BJ (cell line): ENCODE data around the gene JAKMIP1. TPM values are rescaled to one million over a fixed set of nuclear protein-coding genes. Genes with fewer than 3 reads are reported as not detected.

ENCODE experiments used
- CTCF ChIA-PET: fragments of 350-600 bp; formaldehyde crosslinking; extraction: SDS; loops from one replicate; lab custom pipeline; 2021; ENCODE audit warnings: antibody characterized with exemption, inconsistent platforms; lab: Yijun Ruan, JAX
- POLR2A ChIA-PET: fragments of 300-600 bp; sonication (Branson Sonifier 250); formaldehyde crosslinking; extraction: SDS; loops from one replicate; lab custom pipeline; 2021; ENCODE audit warnings: antibody characterized with exemption; lab: Charles Lee
- DNase-seq: peaks from one replicate; pipeline ENCODE4 v3.0.0-alpha.2; 2011; ENCODE audit warnings: low read depth
- H3K27me3 ChIP-seq: 2 replicates; pipeline ENCODE4 v1.6.0; 2011; ENCODE audit warnings: low read length; ENCODE audit not compliant: control insufficient read depth, insufficient read depth
- H3K36me3 ChIP-seq: 2 replicates; pipeline ENCODE4 v1.5.1; 2011; ENCODE audit warnings: low read length; ENCODE audit not compliant: control insufficient read depth, insufficient read depth
- H3K4me3 ChIP-seq: 2 replicates; pipeline ENCODE4 v1.5.1; 2011; ENCODE audit warnings: low read depth, mild to moderate bottlenecking, control low read depth, low read length
- CTCF ChIP-seq: IDR thresholded peaks from 2 replicates; pipeline ENCODE4 v1.5.1; 2011; ENCODE audit warnings: low read depth, mild to moderate bottlenecking, control low read depth, inconsistent platforms, low read length, moderate library complexity; ENCODE audit not compliant: insufficient read depth
- polyA plus RNA-seq: library from polyadenylated mRNA; depleted of rRNA; stranded (reverse); fragments of >200 nt; gene quantifications from 2 replicates; pipeline ENCODE4 v1.2.3, GENCODE V29; 2011

The JAKMIP1 gene
- polyA plus RNA-seq, 1 experiment: not detected

- H3K4me3 ChIP-seq: no peak overlapping the region
- H3K27me3 ChIP-seq: peaks cover 2% of the 10 kb centered on the region
- H3K36me3 ChIP-seq: no peaks in the 10 kb centered on the region
- TF ChIP-seq CTCF: no peak
- DNase-seq: no peak
- CTCF ChIA-PET: interaction anchor here (0.7 kb wide), 1 partner anchor 95 kb away, joined by 3 read pairs; no protein-coding TSS in a partner anchor
- POLR2A ChIA-PET: no interaction called here
Measured at GRCh38 chr4:6232836-6233785, 32.8 kb upstream of the JAKMIP1 start.

GRCh38 chr4:6231663-6232165 is 31.4 kb upstream of the JAKMIP1 start:
- POLR2A ChIA-PET: no interaction called here
- TF ChIP-seq CTCF: no peak
- H3K27me3 ChIP-seq: peaks cover 2% of the 10 kb centered on the region
- DNase-seq: no peak
- no peaks in the 10 kb centered on the region for H3K36me3 ChIP-seq
- H3K4me3 ChIP-seq: no peak overlapping the region
- CTCF ChIA-PET: no interaction called here

GRCh38 chr4:6230827-6231662 is 30.7 kb upstream of the JAKMIP1 start:
- ChIA-PET CTCF (no interaction called here), POLR2A (no interaction called here)

GRCh38 chr4:6230502-6230785 is 30.1 kb upstream of the JAKMIP1 start:
- no peak for TF ChIP-seq CTCF
- ChIA-PET POLR2A (no interaction called here), CTCF (no interaction called here)
- Histone ChIP-seq H3K27me3 (no peaks in the 10 kb centered on the region), H3K4me3 (no peak overlapping the region), H3K36me3 (no peaks in the 10 kb centered on the region)
- DNase-seq: no peak

More at GRCh38 chr4:6230827-6231662, 30.7 kb upstream of the JAKMIP1 start:
- TF ChIP-seq CTCF: no peak
- no peak for DNase-seq
- Histone ChIP-seq H3K4me3 (no peak overlapping the region), H3K27me3 (no peaks in the 10 kb centered on the region), H3K36me3 (no peaks in the 10 kb centered on the region)
